ENCODE results near the gene ANP32D.

Gene ANP32D

GRCh38 chr12:48441069-48441468 lies 31.3 kb upstream of the ANP32D start:
- no peak overlapping the region for H2BK15ac ChIP-seq (ENCODE audit: low read depth, poor library complexity, severe bottlenecking)
- H3K27me3 ChIP-seq (ENCODE audit: control insufficient read depth in 1 of 2, insufficient read depth in 1 of 2, low read length in 2 of 2) = peaks cover 0 to 3% of the 10 kb centered on the region in 2 experiments
- DNase-seq = no peak
- no peak overlapping the region for H4K8ac ChIP-seq (ENCODE audit: low read length)
- H2BK12ac ChIP-seq (ENCODE audit: low read length in 2 of 2) = no peak overlapping the region
- H3K36me3 ChIP-seq (ENCODE audit: control insufficient read depth in 1 of 2, insufficient read depth in 2 of 2, low read depth in 1 of 2, low read length in 2 of 2) = no peaks in the 10 kb centered on the region
- no peak overlapping the region for H3K27ac ChIP-seq (ENCODE audit: low read length, poor library complexity, severe bottlenecking)
- H3K9ac ChIP-seq (ENCODE audit: low read length) = no peak overlapping the region
- H3K23ac ChIP-seq (ENCODE audit: low read length in 2 of 2) = no peak overlapping the region
- H2BK5ac ChIP-seq (ENCODE audit: low read depth, low read length, poor library complexity, severe bottlenecking) = no peak overlapping the region
- H3K4me2 ChIP-seq (ENCODE audit: low read length, poor library complexity, severe bottlenecking) = no peak overlapping the region
- no peak overlapping the region for H2AFZ ChIP-seq (ENCODE audit: low read depth, low read length)
- no peaks in the 10 kb centered on the region for H3K4me1 ChIP-seq (ENCODE audit: control insufficient read depth, insufficient read depth, low read depth, low read length)
- no peak overlapping the region for H3K18ac ChIP-seq (ENCODE audit: low read depth in 1 of 2, low read length in 2 of 2)
- H3K79me1 ChIP-seq (replicated peaks; ENCODE audit: low read length, poor library complexity, severe bottlenecking) = no peaks in the 10 kb centered on the region
- H3K4ac ChIP-seq (ENCODE audit: low read depth in 1 of 2, low read length in 2 of 2) = no peak overlapping the region
- no peak overlapping the region for H2AK5ac ChIP-seq (ENCODE audit: low read length, severe bottlenecking)
- H2BK120ac ChIP-seq (ENCODE audit: low read depth, low read length) = no peak overlapping the region
- WGBS = 87% methylated on average over 6 of the region's 7 CpGs
- no peaks in the 10 kb centered on the region for H3K9me3 ChIP-seq (ENCODE audit: control insufficient read depth, low read length)
- no peak overlapping the region for H3K14ac ChIP-seq (ENCODE audit: low read length in 2 of 2)
- no peak overlapping the region for H3K4me3 ChIP-seq (ENCODE audit: insufficient read depth in 1 of 2, low read depth in 1 of 2, low read length in 2 of 2)
- H4K91ac ChIP-seq (ENCODE audit: low read length) = no peak overlapping the region

- Histone ChIP-seq H3K4me3 (ENCODE audit: insufficient read depth in 1 of 2, low read depth in 1 of 2, low read length in 2 of 2) (no peak overlapping the region), H3K14ac (ENCODE audit: low read length in 2 of 2) (no peak overlapping the region), H2BK12ac (ENCODE audit: low read length in 2 of 2) (no peak overlapping the region), H3K9me3 (ENCODE audit: control insufficient read depth, low read length) (no peaks in the 10 kb centered on the region), H3K4ac (ENCODE audit: low read depth in 1 of 2, low read length in 2 of 2) (no peak overlapping the region), H2BK120ac (ENCODE audit: low read depth, low read length) (no peak overlapping the region), H3K36me3 (ENCODE audit: control insufficient read depth in 1 of 2, insufficient read depth in 2 of 2, low read depth in 1 of 2, low read length in 2 of 2) (no peaks in the 10 kb centered on the region), H3K27me3 (ENCODE audit: control insufficient read depth in 1 of 2, insufficient read depth in 1 of 2, low read length in 2 of 2) (peaks cover 0 to 3% of the 10 kb centered on the region in 2 experiments), H2BK15ac (ENCODE audit: low read depth, poor library complexity, severe bottlenecking) (no peak overlapping the region), H3K79me1 (replicated peaks; ENCODE audit: low read length, poor library complexity, severe bottlenecking) (no peaks in the 10 kb centered on the region), H2AK5ac (ENCODE audit: low read length, severe bottlenecking) (no peak overlapping the region), H3K27ac (ENCODE audit: low read length, poor library complexity, severe bottlenecking) (no peak overlapping the region), H3K4me1 (ENCODE audit: control insufficient read depth, insufficient read depth, low read depth, low read length) (no peaks in the 10 kb centered on the region), H3K4me2 (ENCODE audit: low read length, poor library complexity, severe bottlenecking) (no peak overlapping the region), H2BK5ac (ENCODE audit: low read depth, low read length, poor library complexity, severe bottlenecking) (no peak overlapping the region), H3K18ac (ENCODE audit: low read depth in 1 of 2, low read length in 2 of 2) (no peak overlapping the region), H2AFZ (ENCODE audit: low read depth, low read length) (no peak overlapping the region), H3K9ac (ENCODE audit: low read length) (no peak overlapping the region), H3K23ac (ENCODE audit: low read length in 2 of 2) (no peak overlapping the region), H4K8ac (ENCODE audit: low read length) (no peak overlapping the region), H4K91ac (ENCODE audit: low read length) (no peak overlapping the region)
- no peak for DNase-seq
- WGBS = 93% methylated on average over 3 of the region's 3 CpGs
Measured at GRCh38 chr12:48442179-48442847, 30.0 kb upstream of the ANP32D start.

- no peak overlapping the region for H4K91ac ChIP-seq (ENCODE audit: low read length)
- H2BK120ac ChIP-seq (ENCODE audit: low read depth, low read length) = no peak overlapping the region
- no peak overlapping the region for H3K4ac ChIP-seq (ENCODE audit: low read depth in 1 of 2, low read length in 2 of 2)
- no peak overlapping the region for H3K27ac ChIP-seq (ENCODE audit: low read length, poor library complexity, severe bottlenecking)
- no peak overlapping the region for H2BK12ac ChIP-seq (ENCODE audit: low read length in 2 of 2)
- peaks cover 0 to 3% of the 10 kb centered on the region in 2 experiments for H3K27me3 ChIP-seq (ENCODE audit: control insufficient read depth in 1 of 2, insufficient read depth in 1 of 2, low read length in 2 of 2)
- H2AFZ ChIP-seq (ENCODE audit: low read depth, low read length) = no peak overlapping the region
- no peak overlapping the region for H3K23ac ChIP-seq (ENCODE audit: low read length in 2 of 2)
- no peak overlapping the region for H3K18ac ChIP-seq (ENCODE audit: low read depth in 1 of 2, low read length in 2 of 2)
- H2BK5ac ChIP-seq (ENCODE audit: low read depth, low read length, poor library complexity, severe bottlenecking) = no peak overlapping the region
- no peaks in the 10 kb centered on the region for H3K36me3 ChIP-seq (ENCODE audit: control insufficient read depth in 1 of 2, insufficient read depth in 2 of 2, low read depth in 1 of 2, low read length in 2 of 2)
- DNase-seq = no peak
- no peak overlapping the region for H4K8ac ChIP-seq (ENCODE audit: low read length)
- no peak overlapping the region for H2AK5ac ChIP-seq (ENCODE audit: low read length, severe bottlenecking)
- no peaks in the 10 kb centered on the region for H3K79me1 ChIP-seq (replicated peaks; ENCODE audit: low read length, poor library complexity, severe bottlenecking)
- no peaks in the 10 kb centered on the region for H3K4me1 ChIP-seq (ENCODE audit: control insufficient read depth, insufficient read depth, low read depth, low read length)
- H3K9ac ChIP-seq (ENCODE audit: low read length) = peak overlapping the region; percentile 33
- no peak overlapping the region for H3K4me2 ChIP-seq (ENCODE audit: low read length, poor library complexity, severe bottlenecking)
- no peak overlapping the region for H2BK15ac ChIP-seq (ENCODE audit: low read depth, poor library complexity, severe bottlenecking)
- H3K4me3 ChIP-seq (ENCODE audit: insufficient read depth in 1 of 2, low read depth in 1 of 2, low read length in 2 of 2) = no peak overlapping the region
- 50% methylated on average over 2 of the region's 3 CpGs for WGBS
- no peak overlapping the region for H3K14ac ChIP-seq (ENCODE audit: low read length in 2 of 2)
- H3K9me3 ChIP-seq (ENCODE audit: control insufficient read depth, low read length) = no peaks in the 10 kb centered on the region
Measured at GRCh38 chr12:48445538-48445937, 26.8 kb upstream of the ANP32D start.

- H2AFZ ChIP-seq (ENCODE audit: low read depth, low read length) = no peak overlapping the region
- no peak overlapping the region for H3K27ac ChIP-seq (ENCODE audit: low read length, poor library complexity, severe bottlenecking)
- H3K4me3 ChIP-seq (ENCODE audit: insufficient read depth in 1 of 2, low read depth in 1 of 2, low read length in 2 of 2) = peak overlapping the region in 1 of 2 experiments; percentile 20
- no peak overlapping the region for H3K4ac ChIP-seq (ENCODE audit: low read depth in 1 of 2, low read length in 2 of 2)
- no peak overlapping the region for H4K8ac ChIP-seq (ENCODE audit: low read length)
- H3K14ac ChIP-seq (ENCODE audit: low read length in 2 of 2) = no peak overlapping the region
- no peak overlapping the region for H2BK15ac ChIP-seq (ENCODE audit: low read depth, poor library complexity, severe bottlenecking)
- H3K27me3 ChIP-seq (ENCODE audit: control insufficient read depth in 1 of 2, insufficient read depth in 1 of 2, low read length in 2 of 2) = peaks cover 0 to 3% of the 10 kb centered on the region in 2 experiments
- no peak overlapping the region for H3K18ac ChIP-seq (ENCODE audit: low read depth in 1 of 2, low read length in 2 of 2)
- peak overlapping the region; percentile 33 for H3K9ac ChIP-seq (ENCODE audit: low read length)
- no peak overlapping the region for H2BK5ac ChIP-seq (ENCODE audit: low read depth, low read length, poor library complexity, severe bottlenecking)
- 78% methylated on average over 1 of the region's 4 CpGs for WGBS
- no peak overlapping the region for H3K4me2 ChIP-seq (ENCODE audit: low read length, poor library complexity, severe bottlenecking)
- H3K4me1 ChIP-seq (ENCODE audit: control insufficient read depth, insufficient read depth, low read depth, low read length) = no peaks in the 10 kb centered on the region
- H3K36me3 ChIP-seq (ENCODE audit: control insufficient read depth in 1 of 2, insufficient read depth in 2 of 2, low read depth in 1 of 2, low read length in 2 of 2) = no peaks in the 10 kb centered on the region
- no peak overlapping the region for H2BK120ac ChIP-seq (ENCODE audit: low read depth, low read length)
- no peak for DNase-seq
- H2AK5ac ChIP-seq (ENCODE audit: low read length, severe bottlenecking) = no peak overlapping the region
- no peaks in the 10 kb centered on the region for H3K9me3 ChIP-seq (ENCODE audit: control insufficient read depth, low read length)
- H2BK12ac ChIP-seq (ENCODE audit: low read length in 2 of 2) = no peak overlapping the region
- no peak overlapping the region for H4K91ac ChIP-seq (ENCODE audit: low read length)
- H3K23ac ChIP-seq (ENCODE audit: low read length in 2 of 2) = no peak overlapping the region
- no peaks in the 10 kb centered on the region for H3K79me1 ChIP-seq (replicated peaks; ENCODE audit: low read length, poor library complexity, severe bottlenecking)
Measured at GRCh38 chr12:48446161-48446776, 26.1 kb upstream of the ANP32D start.
